Endothelial cell (in vitro differentiated cells): ENCODE data around the gene LRRC10B. TPM values are rescaled to one million over a fixed set of nuclear protein-coding genes. Genes with fewer than 3 reads are reported as not detected.

Source experiments
- DNase-seq: peaks from one replicate; pipeline ENCODE4 v3.0.0; 2021; ENCODE audit warnings: low spot score
- H3K27ac Mint-ChIP-seq: one replicate; pipeline ENCODE4 v1.8.0; 2021; ENCODE audit warnings: mixed read lengths, inconsistent platforms; ENCODE audit not compliant: unreplicated experiment
- H3K27me3 Mint-ChIP-seq: one replicate; pipeline ENCODE4 v1.8.0; 2021; ENCODE audit warnings: mild to moderate bottlenecking, moderate library complexity, mixed read lengths, inconsistent platforms; ENCODE audit not compliant: unreplicated experiment
- H3K36me3 Mint-ChIP-seq: one replicate; pipeline ENCODE4 v1.8.0; 2021; ENCODE audit warnings: mild to moderate bottlenecking, low read depth, mixed read lengths, inconsistent platforms; ENCODE audit not compliant: unreplicated experiment
- H3K4me1 Mint-ChIP-seq: one replicate; pipeline ENCODE4 v1.8.0; 2021; ENCODE audit warnings: mild to moderate bottlenecking, mixed read lengths, inconsistent platforms; ENCODE audit not compliant: unreplicated experiment
- H3K4me3 Mint-ChIP-seq: one replicate; pipeline ENCODE4 v1.8.0; 2021; ENCODE audit warnings: mild to moderate bottlenecking, mixed read lengths, inconsistent platforms; ENCODE audit not compliant: unreplicated experiment
- H3K9me3 Mint-ChIP-seq: one replicate; pipeline ENCODE4 v1.8.0; 2021; ENCODE audit warnings: mixed read lengths, inconsistent platforms; ENCODE audit not compliant: unreplicated experiment
- CTCF ChIP-seq: fragments of 200-600 bp; sonication (generic); IDR thresholded peaks from one replicate; pipeline ENCODE4 v1.5.0; 2021; ENCODE audit warnings: antibody characterized with exemption; ENCODE audit not compliant: unreplicated experiment
- total RNA-seq: library from RNA; stranded (reverse); fragmentation: NEBNext Ultra II Directional; extraction: Animal tissue kit (Norgen Biotek cat#: 25700); gene quantifications from one replicate; pipeline ENCODE4 v1.2.1, GENCODE V29; 2021; ENCODE audit not compliant: unreplicated experiment

The LRRC10B gene
- total RNA-seq, 1 donor from 2014 or later = 0.13 TPM

DNA sequence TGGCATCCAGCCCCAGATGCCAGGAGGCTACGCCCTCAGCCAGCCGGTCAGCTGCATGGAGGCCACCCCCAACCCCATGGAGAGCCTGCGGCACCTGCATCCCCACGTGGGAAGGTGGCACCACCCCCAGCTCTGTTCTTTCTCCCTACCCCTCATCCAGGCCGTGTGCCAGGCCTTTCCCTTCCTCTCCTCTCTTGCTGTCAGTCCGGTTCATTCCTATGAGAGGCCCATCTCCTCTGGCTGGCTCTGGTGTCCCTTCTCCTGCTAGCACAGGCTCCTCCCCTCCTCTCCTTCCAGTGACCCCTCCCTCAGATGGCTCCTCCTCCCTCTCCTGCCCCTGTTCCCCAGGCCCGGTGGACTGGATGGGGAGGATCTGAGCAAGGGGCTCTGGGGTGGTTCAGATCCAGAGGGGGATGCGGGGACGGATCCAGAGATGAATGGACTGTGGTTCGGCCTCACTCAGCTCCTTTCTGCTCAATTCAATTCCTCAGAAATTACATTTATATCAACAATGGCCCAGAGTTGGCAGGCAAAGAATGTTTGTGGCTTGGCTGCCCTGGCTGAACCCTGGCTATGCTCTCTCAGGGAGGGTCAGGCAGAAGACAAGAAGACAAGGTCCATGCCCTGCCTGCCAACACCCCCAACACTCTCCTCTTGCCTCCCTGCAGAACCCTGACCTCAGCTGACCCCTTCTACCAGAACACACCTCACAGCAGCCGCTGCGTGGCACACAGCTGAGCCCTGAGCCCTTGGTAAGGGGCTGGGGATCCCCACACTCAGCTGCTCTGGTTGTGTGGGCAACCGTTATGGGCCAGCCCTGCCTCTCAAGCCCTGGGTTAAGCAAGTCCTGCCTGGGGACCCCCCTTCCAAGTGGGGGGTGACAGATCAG, 18.5 kb upstream of the LRRC10B start:
- peaks cover 11% of the 10 kb centered on the region for H3K4me1 Mint-ChIP-seq

GRCh38 chr11:61491736-61492395, 16.7 kb upstream of the LRRC10B start:
- Mint-ChIP-seq H3K4me1 (peaks cover 11% of the 10 kb centered on the region), H3K36me3 (peaks cover 9% of the 10 kb centered on the region), H3K9me3 (no peaks in the 10 kb centered on the region), H3K4me3 (no peak overlapping the region), H3K27me3 (peaks cover 16% of the 10 kb centered on the region), H3K27ac (no peak overlapping the region)
- TF ChIP-seq CTCF = no peak
- no peak for DNase-seq

More for the DNA sequence above, 18.5 kb upstream of the LRRC10B start:
- no peak for DNase-seq
- Mint-ChIP-seq H3K27ac (no peak overlapping the region), H3K27me3 (peaks cover 18% of the 10 kb centered on the region), H3K36me3 (peaks cover 9% of the 10 kb centered on the region), H3K4me3 (no peak overlapping the region), H3K9me3 (no peaks in the 10 kb centered on the region)
- TF ChIP-seq CTCF = no peak

GRCh38 chr11:61494381-61494961, 14.1 kb upstream of the LRRC10B start:
- Mint-ChIP-seq H3K9me3 (no peaks in the 10 kb centered on the region), H3K4me1 (peaks cover 1% of the 10 kb centered on the region), H3K27ac (no peak overlapping the region), H3K27me3 (peaks cover 6% of the 10 kb centered on the region), H3K36me3 (peaks cover under 1% of the 10 kb centered on the region), H3K4me3 (no peak overlapping the region)
- no peak for TF ChIP-seq CTCF
- DNase-seq = no peak

DNA sequence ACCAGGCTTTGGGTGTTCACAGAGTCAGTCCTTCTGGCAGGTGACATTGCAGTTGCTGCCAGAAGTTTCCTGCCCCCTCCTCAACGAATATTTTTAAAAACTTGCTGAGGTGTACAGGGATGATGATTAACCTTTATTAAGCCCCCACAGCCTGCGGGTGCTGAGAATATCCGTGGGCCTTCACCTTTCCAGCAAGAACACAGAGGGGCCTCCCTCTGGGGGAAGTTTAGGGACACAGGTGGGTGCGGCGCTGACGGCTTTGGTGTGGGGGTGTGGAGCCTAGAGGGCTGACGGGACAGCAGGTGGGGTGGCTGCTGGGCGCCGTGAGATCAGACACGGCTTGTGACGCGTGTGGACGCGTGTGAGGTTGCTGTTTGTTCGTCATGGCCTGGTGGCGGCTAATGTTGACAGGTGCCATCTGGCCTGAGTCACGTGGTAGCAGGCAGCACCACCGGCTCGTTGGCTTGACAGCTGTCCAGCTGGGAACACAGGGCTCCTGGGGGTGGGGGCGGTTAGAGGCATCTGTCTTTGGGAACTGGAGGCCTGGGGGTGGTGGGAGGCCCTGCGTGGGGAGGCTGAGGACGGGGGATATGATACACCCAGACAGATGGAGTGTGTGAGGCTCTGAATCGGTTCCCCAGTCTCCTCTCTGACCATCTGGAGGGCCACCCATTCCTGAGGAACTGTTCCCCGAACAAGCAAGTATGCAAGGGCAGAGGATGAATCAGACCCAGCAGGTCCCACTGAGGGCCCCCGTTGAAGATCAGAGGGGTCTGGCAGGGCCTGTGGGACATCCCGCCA, 12.5 kb upstream of the LRRC10B start:
- H3K9me3 Mint-ChIP-seq = no peaks in the 10 kb centered on the region
- no peak for TF ChIP-seq CTCF
- H3K36me3 Mint-ChIP-seq = no peaks in the 10 kb centered on the region
- no peak overlapping the region for H3K27ac Mint-ChIP-seq
- H3K4me3 Mint-ChIP-seq = no peak overlapping the region
- no peak for DNase-seq
- peaks cover 1% of the 10 kb centered on the region for H3K27me3 Mint-ChIP-seq
- peaks cover 2% of the 10 kb centered on the region for H3K4me1 Mint-ChIP-seq
